SIG-M5 treated with dmso at 0.1 percent for 504 hours (cell line): ENCODE data around the gene CXCL12.

Experiments used
- DNase-seq: peaks from one replicate; lab custom pipeline; 2025; ENCODE audit not compliant: unreplicated experiment; lab: John Stamatoyannopoulos, UW

The CXCL12 gene

DNA sequence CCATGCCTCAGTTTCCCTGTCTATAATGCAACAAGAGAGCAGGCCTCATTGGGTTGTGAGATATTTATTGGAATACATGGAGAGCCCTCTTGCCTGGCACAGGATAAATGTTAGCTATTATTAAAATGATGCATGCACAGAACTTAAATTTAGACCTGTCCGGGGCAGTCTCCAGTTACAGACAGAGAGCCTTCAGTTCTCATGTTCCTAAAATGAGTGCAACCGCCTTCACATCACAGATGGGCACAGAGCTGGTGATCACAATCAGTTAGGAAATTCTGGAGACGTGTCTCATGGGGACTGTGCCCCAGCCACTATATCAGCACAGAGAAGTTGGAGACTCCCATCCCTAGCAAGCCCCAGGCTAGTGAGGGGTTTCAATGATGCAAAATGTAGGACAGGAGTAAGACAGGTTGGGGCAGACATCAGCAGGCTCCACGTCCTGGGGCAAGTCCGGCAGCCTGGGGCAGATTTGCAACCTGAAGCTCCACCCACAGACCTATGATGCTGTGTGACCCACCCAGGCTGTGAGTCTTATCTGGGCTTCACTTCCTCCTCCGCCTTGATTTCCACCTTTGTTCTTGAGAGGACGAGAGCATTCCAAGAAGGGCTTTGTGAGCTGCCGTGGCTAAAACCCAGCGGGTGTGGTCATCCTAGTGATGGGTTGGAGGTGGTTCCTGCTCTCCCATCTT lies 49.4 kb downstream of the CXCL12 start:
- DNase-seq: no peak

DNA sequence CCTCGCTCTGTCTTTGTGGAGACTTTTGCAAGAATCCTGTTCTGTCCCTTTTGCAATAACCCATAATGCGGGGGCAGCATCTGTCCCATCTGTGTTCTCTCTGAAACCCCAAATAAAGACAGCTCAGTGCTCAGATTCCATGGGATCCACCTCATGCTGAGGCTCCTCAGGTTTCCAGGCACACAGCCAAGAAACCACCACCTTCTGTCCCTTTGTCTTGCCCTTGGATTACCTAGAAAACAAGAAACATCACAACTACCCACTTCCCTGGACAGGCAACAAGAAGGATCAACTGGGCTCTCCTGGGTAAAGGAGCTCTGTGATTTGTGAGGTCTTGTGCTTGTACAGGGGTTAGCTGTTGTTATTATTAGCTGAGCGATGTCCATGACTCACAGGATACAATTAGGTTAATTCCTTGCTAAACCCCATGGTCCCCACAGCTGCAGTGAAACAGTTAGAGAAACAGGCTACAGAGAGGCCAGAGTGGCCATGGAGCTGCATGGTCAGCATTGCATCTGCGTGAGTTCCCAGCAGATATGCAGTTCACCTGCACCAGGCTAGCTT lies 50.2 kb downstream of the CXCL12 start:
- DNase-seq: no peak

DNA sequence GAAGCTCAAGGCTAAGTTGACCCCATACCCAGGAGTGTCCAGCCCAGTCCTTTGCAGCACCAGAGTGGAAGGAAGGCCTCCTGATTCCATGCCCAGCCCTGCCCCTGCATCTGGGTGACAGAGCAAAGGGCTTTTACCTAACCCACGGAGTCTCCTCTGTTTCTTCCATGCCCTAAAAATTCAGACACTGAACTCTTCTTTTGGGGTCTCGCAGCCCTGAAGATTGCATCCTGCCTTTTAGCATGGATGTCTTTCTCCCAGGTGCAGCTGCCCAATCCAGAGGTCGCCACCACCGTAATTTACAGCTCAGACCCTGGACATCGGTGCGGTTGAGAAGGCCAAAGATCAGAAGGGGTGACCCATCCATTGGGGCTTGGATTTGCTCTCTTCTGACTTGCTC lies 50.8 kb downstream of the CXCL12 start:
- no peak for DNase-seq

DNA sequence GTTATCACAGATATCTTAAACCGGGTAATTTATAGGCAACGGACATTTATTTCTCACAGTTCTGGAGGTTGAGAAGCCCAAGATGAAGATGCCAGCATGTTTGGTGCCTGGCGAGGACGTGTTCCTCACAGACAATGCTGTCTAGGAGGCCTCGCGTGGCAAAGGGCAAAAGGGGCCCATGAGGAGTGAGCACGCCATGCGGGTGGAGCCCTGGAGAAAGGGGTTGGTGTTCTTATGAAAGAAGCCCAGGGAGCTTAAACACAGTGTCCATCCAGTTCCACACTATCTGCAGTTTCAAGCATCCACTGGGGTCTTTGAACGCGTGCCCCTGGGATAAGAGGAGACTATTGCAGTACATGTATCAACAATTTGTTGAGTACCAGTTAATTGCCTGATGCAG lies 51.4 kb downstream of the CXCL12 start:
- no peak for DNase-seq

DNA sequence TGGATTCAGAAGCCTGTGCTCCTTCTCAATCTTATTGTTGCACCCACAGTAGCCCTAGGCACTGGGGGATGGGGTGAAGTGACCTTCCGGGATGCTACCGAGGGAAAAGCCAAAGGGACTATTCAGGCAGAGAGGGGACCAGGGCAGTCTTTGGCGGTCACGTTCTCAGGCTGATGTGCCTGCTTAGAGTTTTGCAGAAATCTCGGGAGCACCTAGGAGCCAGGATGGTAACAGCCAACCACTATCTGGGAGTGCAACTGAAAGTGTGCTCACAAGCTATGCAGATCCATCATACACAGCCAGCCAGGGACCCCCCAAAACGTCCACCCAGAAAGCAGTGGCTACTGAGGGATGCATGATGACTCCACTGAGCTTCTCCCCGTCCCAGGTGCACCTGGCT lies 52.4 kb downstream of the CXCL12 start:
- no peak for DNase-seq

DNA sequence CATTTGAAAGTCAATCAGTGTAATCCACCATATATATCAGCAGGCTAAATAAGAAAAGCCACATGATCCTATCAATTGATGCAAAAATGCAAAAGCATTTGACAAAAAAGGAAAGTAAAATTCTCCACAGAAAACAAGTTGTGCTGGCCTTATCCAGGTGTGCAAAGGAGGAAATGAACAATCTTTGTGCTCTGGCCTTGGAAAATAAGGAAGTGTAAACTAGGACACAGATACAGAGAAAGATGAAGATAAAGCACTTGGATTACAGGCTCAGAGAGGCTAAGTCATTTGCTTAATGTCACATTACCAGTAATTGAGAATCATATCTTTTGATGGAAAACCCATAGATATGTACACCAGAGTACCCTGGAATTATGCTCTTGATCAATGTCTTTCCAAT lies 54.5 kb downstream of the CXCL12 start:
- no peak for DNase-seq

DNA sequence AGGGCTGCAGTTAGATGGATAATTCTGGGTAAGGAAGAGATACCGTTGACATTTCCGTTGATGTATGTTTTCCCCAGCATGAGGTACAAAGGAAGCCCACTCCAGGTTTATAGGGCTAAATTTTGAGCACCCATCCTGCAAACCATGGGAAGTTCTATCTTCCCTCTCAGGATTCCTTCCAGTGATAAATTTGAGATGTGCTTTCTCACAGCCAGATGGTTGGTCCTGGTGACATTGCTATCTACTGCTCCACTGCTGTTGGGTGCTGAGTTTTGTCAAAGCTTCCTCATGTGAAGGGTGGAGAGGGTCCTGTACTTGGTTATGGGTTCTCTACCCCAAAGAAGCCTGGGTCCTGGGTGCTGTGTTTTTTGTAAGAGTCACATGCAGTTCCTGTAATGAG lies 57.4 kb downstream of the CXCL12 start:
- no peak for DNase-seq
